SK-N-MC (cell line): ENCODE measurements around the gene ACACA.

Source experiments
- DNase-seq: peaks from one replicate; pipeline ENCODE4 v3.0.0-alpha.2; 2011; ENCODE audit warnings: low read depth, low spot score
- H3K27ac ChIP-seq: fragments of 200-600 bp; sonication (generic); 2 replicates; pipeline ENCODE4 v1.5.1; 2016; ENCODE audit warnings: mixed run types
- H3K36me3 ChIP-seq: fragments of 200-600 bp; sonication (generic); 2 replicates; pipeline ENCODE4 v1.6.1; 2017; ENCODE audit warnings: antibody characterized with exemption, low read length, mixed read lengths; ENCODE audit not compliant: insufficient read depth
- H3K4me3 ChIP-seq: fragments of 200-600 bp; sonication (generic); 2 replicates; pipeline ENCODE4 v1.5.1; 2016
- H3K9ac ChIP-seq: fragments of 200-600 bp; sonication (generic); 2 replicates; pipeline ENCODE4 v1.8.0; 2017; ENCODE audit warnings: mixed run types, mixed read lengths; ENCODE audit not compliant: insufficient read length
- H3K9me3 ChIP-seq: fragments of 200-600 bp; sonication (generic); 2 replicates; pipeline ENCODE4 v1.6.1; 2017; ENCODE audit warnings: low read depth, mild to moderate bottlenecking, antibody characterized with exemption, low read length, moderate library complexity, mixed read lengths
- EZH2 ChIP-seq: fragments of 200-600 bp; sonication (generic); IDR thresholded peaks from one replicate; pipeline ENCODE4 v1.6.1; 2017; ENCODE audit warnings: antibody characterized with exemption
- FOXP2 ChIP-seq: optimal IDR thresholded peaks from 2 replicates; pipeline ENCODE3; 2011; ENCODE audit warnings: mild to moderate bottlenecking, moderate library complexity; ENCODE audit not compliant: insufficient read depth; ENCODE audit errors: extremely low read length, control extremely low read depth
- POLR2AphosphoS5 ChIP-seq: IDR thresholded peaks from 2 replicates; pipeline ENCODE4 v1.6.1; 2012; ENCODE audit warnings: mild to moderate bottlenecking, low read depth, low read length, borderline replicate concordance

ACACA gene

GRCh38 chr17:37131669-37132611, 274.7 kb downstream of the ACACA start:
- TF ChIP-seq POLR2AphosphoS5, result no peak
- no peak for TF ChIP-seq FOXP2
- TF ChIP-seq EZH2, result no peak
- H3K36me3 ChIP-seq, result peaks cover 18% of the 10 kb centered on the region

GRCh38 chr17:37130984-37131446, 275.6 kb downstream of the ACACA start:
- DNase-seq, result no peak
- no peak overlapping the region for H3K4me3 ChIP-seq
- H3K27ac ChIP-seq, result no peak overlapping the region
- peaks cover 18% of the 10 kb centered on the region for H3K36me3 ChIP-seq
- no peak overlapping the region for H3K9ac ChIP-seq
- TF ChIP-seq FOXP2, result no peak
- TF ChIP-seq EZH2, result no peak
- no peak for TF ChIP-seq POLR2AphosphoS5
- H3K9me3 ChIP-seq, result no peaks in the 10 kb centered on the region

More at GRCh38 chr17:37131669-37132611, 274.7 kb downstream of the ACACA start:
- no peak overlapping the region for H3K9ac ChIP-seq
- no peak overlapping the region for H3K27ac ChIP-seq
- H3K4me3 ChIP-seq, result no peak overlapping the region
- H3K9me3 ChIP-seq, result no peaks in the 10 kb centered on the region
- no peak for DNase-seq

- H3K9ac ChIP-seq, result no peak overlapping the region
- no peak overlapping the region for H3K4me3 ChIP-seq
- no peak overlapping the region for H3K27ac ChIP-seq
- no peaks in the 10 kb centered on the region for H3K9me3 ChIP-seq
- no peak for DNase-seq
- TF ChIP-seq POLR2AphosphoS5, result no peak
- no peak for TF ChIP-seq EZH2
- H3K36me3 ChIP-seq, result peaks cover 57% of the 10 kb centered on the region
Measured at GRCh38 chr17:37124821-37125173, 281.8 kb downstream of the ACACA start.

- Histone ChIP-seq H3K27ac (no peak overlapping the region), H3K36me3 (peaks cover 51% of the 10 kb centered on the region)
- DNase-seq, result no peak
Measured at GRCh38 chr17:37123941-37124820, 282.5 kb downstream of the ACACA start.

GRCh38 chr17:37123386-37123785, 283.2 kb downstream of the ACACA start:
- no peak overlapping the region for H3K4me3 ChIP-seq
- no peak overlapping the region for H3K27ac ChIP-seq
- peaks cover 43% of the 10 kb centered on the region for H3K36me3 ChIP-seq
- H3K9me3 ChIP-seq, result no peaks in the 10 kb centered on the region
- no peak overlapping the region for H3K9ac ChIP-seq
- no peak for DNase-seq
- no peak for TF ChIP-seq FOXP2
- no peak for TF ChIP-seq POLR2AphosphoS5
- TF ChIP-seq EZH2, result no peak

More at GRCh38 chr17:37123941-37124820, 282.5 kb downstream of the ACACA start:
- Histone ChIP-seq H3K4me3 (no peak overlapping the region), H3K9ac (no peak overlapping the region), H3K9me3 (no peaks in the 10 kb centered on the region)
- TF ChIP-seq EZH2 (no peak), FOXP2 (no peak), POLR2AphosphoS5 (no peak)

- no peak overlapping the region for H3K27ac ChIP-seq
- no peaks in the 10 kb centered on the region for H3K9me3 ChIP-seq
- DNase-seq, result no peak
- no peak overlapping the region for H3K9ac ChIP-seq
- H3K36me3 ChIP-seq, result peaks cover 39% of the 10 kb centered on the region
- no peak overlapping the region for H3K4me3 ChIP-seq
- TF ChIP-seq FOXP2, result no peak
- TF ChIP-seq POLR2AphosphoS5, result no peak
- TF ChIP-seq EZH2, result no peak
Measured at GRCh38 chr17:37121616-37122015, 285.0 kb downstream of the ACACA start.

GRCh38 chr17:37118366-37119137, 288.1 kb downstream of the ACACA start:
- Histone ChIP-seq H3K9me3 (no peaks in the 10 kb centered on the region), H3K27ac (no peak overlapping the region), H3K36me3 (peaks cover 24% of the 10 kb centered on the region), H3K4me3 (no peak overlapping the region), H3K9ac (no peak overlapping the region)
- DNase-seq, result no peak
- TF ChIP-seq POLR2AphosphoS5, result no peak
- TF ChIP-seq EZH2, result no peak
- no peak for TF ChIP-seq FOXP2
